HG03108 (cell line): Measurements from ENCODE around the gene KAT6B.
"Not testable (repeated sequence)": the region's sequence is repeated elsewhere in the genome, so short reads cannot be mapped to it uniquely, and the experiment has no call there.

Source experiments
- ATAC-seq: cut with Tn5 transposase; IDR thresholded peaks from one replicate; pipeline ENCODE4 v1.9.1; 2021; ENCODE audit warnings: moderate library complexity; ENCODE audit not compliant: unreplicated experiment

KAT6B gene

GRCh38 chr10:75030371-75030770 lies 204.0 kb downstream of the KAT6B start:
- ATAC-seq, result no peak

GRCh38 chr10:75032119-75032518 lies 205.7 kb downstream of the KAT6B start:
- no peak for ATAC-seq

- ATAC-seq, result no peak
These were observed 206.4 kb downstream of the KAT6B start for GRCh38 chr10:75032813-75033212.

- ATAC-seq, result no peak
These were observed 207.2 kb downstream of the KAT6B start for GRCh38 chr10:75033399-75034130.

- no peak for ATAC-seq
These were observed 207.7 kb downstream of the KAT6B start for GRCh38 chr10:75034131-75034512.

- ATAC-seq, result no peak
These were observed 208.4 kb downstream of the KAT6B start for GRCh38 chr10:75034714-75035258.

GRCh38 chr10:75035975-75036708 lies 209.7 kb downstream of the KAT6B start:
- ATAC-seq, result peak; percentile 52

- ATAC-seq, result no peak
These were observed 211.1 kb downstream of the KAT6B start for GRCh38 chr10:75037171-75038153.

- no peak for ATAC-seq
These were observed 211.9 kb downstream of the KAT6B start for GRCh38 chr10:75038335-75038734.

GRCh38 chr10:75040576-75040975 lies 214.2 kb downstream of the KAT6B start:
- ATAC-seq, result no peak

GRCh38 chr10:75042292-75042974 lies 216.0 kb downstream of the KAT6B start:
- no peak for ATAC-seq

GRCh38 chr10:75043256-75044131 lies 217.1 kb downstream of the KAT6B start:
- no peak for ATAC-seq

- ATAC-seq, result no peak
These were observed 222.3 kb downstream of the KAT6B start for GRCh38 chr10:75048669-75049098.

- no peak for ATAC-seq
These were observed 223.1 kb downstream of the KAT6B start for GRCh38 chr10:75049316-75050148.

GRCh38 chr10:75050149-75050919 lies 223.9 kb downstream of the KAT6B start:
- ATAC-seq, result no peak

- no peak for ATAC-seq
These were observed 224.9 kb downstream of the KAT6B start for GRCh38 chr10:75051308-75051707.

GRCh38 chr10:75055896-75056406 lies 229.6 kb downstream of the KAT6B start:
- not testable (repeated sequence) for ATAC-seq
